Smooth muscle cell (in vitro differentiated cells): ENCODE measurements around the gene CFAP90. TPM values are rescaled to one million over a fixed set of nuclear protein-coding genes. Genes with fewer than 3 reads are reported as not detected.

ENCODE experiments used
- DNase-seq: peaks from one replicate; lab custom pipeline; 2025; ENCODE audit not compliant: unreplicated experiment; lab: John Stamatoyannopoulos, UW
- H2AFZ ChIP-seq: fragments of 200-600 bp; sonication (generic); 2 replicates; pipeline ENCODE4 v1.6.0; 2016; ENCODE audit warnings: antibody characterized with exemption, low read depth, mild to moderate bottlenecking
- H3F3A ChIP-seq: fragments of 200-600 bp; sonication (generic); 2 replicates; pipeline ENCODE4 v1.6.0; 2017; ENCODE audit warnings: antibody characterized with exemption, low read depth
- H3K27ac ChIP-seq: fragments of 200-600 bp; sonication (generic); 2 replicates; pipeline ENCODE4 v1.5.1; 2016; ENCODE audit warnings: low read depth, mild to moderate bottlenecking
- H3K27me3 ChIP-seq: fragments of 200-600 bp; sonication (generic); 2 replicates; pipeline ENCODE4 v1.6.1; 2016; ENCODE audit warnings: low read depth, mild to moderate bottlenecking
- H3K36me3 ChIP-seq: fragments of 200-600 bp; sonication (generic); 2 replicates; pipeline ENCODE4 v1.5.1; 2016; ENCODE audit warnings: low read depth
- H3K4me1 ChIP-seq: fragments of 200-600 bp; sonication (generic); 2 replicates; pipeline ENCODE4 v1.5.1; 2016; ENCODE audit warnings: low read depth
- H3K4me2 ChIP-seq: fragments of 200-600 bp; sonication (generic); 2 replicates; pipeline ENCODE4 v1.6.0; 2016; ENCODE audit warnings: mild to moderate bottlenecking
- H3K4me3 ChIP-seq: fragments of 200-600 bp; sonication (generic); 2 replicates; pipeline ENCODE4 v1.5.1; 2016; ENCODE audit warnings: mild to moderate bottlenecking
- H3K79me2 ChIP-seq: fragments of 200-600 bp; sonication (generic); 2 replicates; pipeline ENCODE4 v1.6.0; 2016; ENCODE audit warnings: low read depth, mild to moderate bottlenecking
- H3K9ac ChIP-seq: fragments of 200-600 bp; sonication (generic); 2 replicates; pipeline ENCODE4 v1.6.0; 2016; ENCODE audit warnings: low read depth
- H3K9me3 ChIP-seq: fragments of 200-600 bp; sonication (generic); replicated peaks from 2 replicates; pipeline ENCODE4 v1.5.1; 2016; ENCODE audit warnings: low read depth
- H4K20me1 ChIP-seq: fragments of 200-600 bp; sonication (generic); 2 replicates; pipeline ENCODE4 v1.6.0; 2016; ENCODE audit warnings: low read depth
- WGBS: methylation state at CpG from one replicate; pipeline ENCODE4 v1.1.7; 2016; ENCODE audit warnings: low lambda C conversion rate; 5-methylcytosine and 5-hydroxymethylcytosine counted together
- polyA plus RNA-seq: library from polyadenylated mRNA; unstranded; fragments of >200 nt; fragmentation: Nextera tagmentation; extraction: Ambion mirVana; gene quantifications from 2 replicates; pipeline ENCODE4 v1.2.1, GENCODE V29; 2016
- total RNA-seq: library from RNA; depleted of rRNA; stranded (reverse); fragments of >200 nt; gene quantifications from 2 replicates; pipeline ENCODE4 v1.2.3, GENCODE V29; 2014
- TF ChIP-seq, protein P1 (sequence below): fragments of 200-600 bp; sonication (generic); IDR thresholded peaks from 2 replicates; pipeline ENCODE4 v1.5.1; 2017; ENCODE audit warnings: borderline replicate concordance, mild to moderate bottlenecking, antibody characterized with exemption; ENCODE audit not compliant: insufficient read depth, poor library complexity, severe bottlenecking

The CFAP90 gene
- total and polyA plus RNA-seq, 2 experiments from 2014 or later: 0.22 to 0.82 TPM

DNA sequence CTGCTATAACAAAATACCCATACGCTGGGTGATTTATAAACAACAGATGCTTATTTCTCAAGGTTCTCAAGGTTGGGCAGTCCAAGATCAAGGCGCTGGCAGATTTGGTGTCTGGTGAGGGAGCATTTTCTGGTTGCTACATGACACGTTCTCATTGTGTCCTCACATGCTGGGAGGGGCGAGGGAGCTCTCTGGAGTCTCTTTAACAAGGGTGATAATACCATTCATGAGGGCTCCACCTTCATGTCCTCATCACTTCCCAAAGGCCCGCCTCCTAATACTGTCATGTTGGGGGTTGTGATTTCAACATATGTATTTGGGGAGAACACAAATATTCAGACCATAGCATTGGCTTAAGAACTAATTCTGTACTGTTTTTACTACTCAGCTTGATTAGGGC, 4.6 kb downstream of the CFAP90 start:
- Histone ChIP-seq H3K36me3 (no peaks in the 10 kb centered on the region), H3K79me2 (no peaks in the 10 kb centered on the region), H2AFZ (no peak overlapping the region), H3F3A (no peaks in the 10 kb centered on the region), H3K4me2 (no peak overlapping the region), H3K9me3 (no peaks in the 10 kb centered on the region), H4K20me1 (no peaks in the 10 kb centered on the region), H3K9ac (no peak overlapping the region), H3K27me3 (no peaks in the 10 kb centered on the region), H3K4me3 (no peak overlapping the region), H3K4me1 (no peaks in the 10 kb centered on the region), H3K27ac (no peak overlapping the region)
- DNase-seq: no peak
- WGBS: 85% methylated on average over 5 of the region's 5 CpGs
- TF ChIP-seq, protein P1, sequence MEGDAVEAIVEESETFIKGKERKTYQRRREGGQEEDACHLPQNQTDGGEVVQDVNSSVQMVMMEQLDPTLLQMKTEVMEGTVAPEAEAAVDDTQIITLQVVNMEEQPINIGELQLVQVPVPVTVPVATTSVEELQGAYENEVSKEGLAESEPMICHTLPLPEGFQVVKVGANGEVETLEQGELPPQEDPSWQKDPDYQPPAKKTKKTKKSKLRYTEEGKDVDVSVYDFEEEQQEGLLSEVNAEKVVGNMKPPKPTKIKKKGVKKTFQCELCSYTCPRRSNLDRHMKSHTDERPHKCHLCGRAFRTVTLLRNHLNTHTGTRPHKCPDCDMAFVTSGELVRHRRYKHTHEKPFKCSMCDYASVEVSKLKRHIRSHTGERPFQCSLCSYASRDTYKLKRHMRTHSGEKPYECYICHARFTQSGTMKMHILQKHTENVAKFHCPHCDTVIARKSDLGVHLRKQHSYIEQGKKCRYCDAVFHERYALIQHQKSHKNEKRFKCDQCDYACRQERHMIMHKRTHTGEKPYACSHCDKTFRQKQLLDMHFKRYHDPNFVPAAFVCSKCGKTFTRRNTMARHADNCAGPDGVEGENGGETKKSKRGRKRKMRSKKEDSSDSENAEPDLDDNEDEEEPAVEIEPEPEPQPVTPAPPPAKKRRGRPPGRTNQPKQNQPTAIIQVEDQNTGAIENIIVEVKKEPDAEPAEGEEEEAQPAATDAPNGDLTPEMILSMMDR: no peak

DNA sequence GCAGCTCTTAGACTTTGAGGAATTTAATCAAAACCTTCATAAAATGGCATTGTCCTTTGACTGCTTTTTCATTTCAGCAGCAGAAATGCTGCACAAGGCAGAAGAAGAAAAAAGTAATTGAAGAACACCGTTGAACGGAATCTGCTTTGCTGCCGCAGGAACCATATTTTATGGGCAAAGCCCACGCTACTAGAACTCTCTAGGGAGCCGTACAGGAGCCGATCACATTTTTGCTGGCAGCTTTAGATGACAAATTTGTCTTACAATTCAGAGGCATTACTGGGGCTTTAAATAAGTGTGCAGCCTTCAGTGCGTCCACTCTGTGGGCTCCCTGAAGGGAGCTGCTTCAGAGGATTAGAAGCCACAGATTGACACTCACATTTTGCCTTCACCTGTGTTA, 5.4 kb downstream of the CFAP90 start:
- no peak for DNase-seq
- Histone ChIP-seq H3K36me3 (no peaks in the 10 kb centered on the region), H2AFZ (no peak overlapping the region), H3K9ac (no peak overlapping the region), H3K4me2 (no peak overlapping the region), H4K20me1 (no peaks in the 10 kb centered on the region), H3K79me2 (no peaks in the 10 kb centered on the region), H3K27me3 (no peaks in the 10 kb centered on the region), H3F3A (no peaks in the 10 kb centered on the region), H3K27ac (no peak overlapping the region), H3K4me3 (no peak overlapping the region), H3K4me1 (no peaks in the 10 kb centered on the region), H3K9me3 (no peaks in the 10 kb centered on the region)
- TF ChIP-seq, protein P1: no peak
- 92% methylated on average over 7 of the region's 7 CpGs for WGBS

GRCh38 chr5:7844901-7845300, 6.0 kb downstream of the CFAP90 start:
- TF ChIP-seq, protein P1: no peak
- Histone ChIP-seq H3K27me3 (no peaks in the 10 kb centered on the region), H3K27ac (no peak overlapping the region)

DNA sequence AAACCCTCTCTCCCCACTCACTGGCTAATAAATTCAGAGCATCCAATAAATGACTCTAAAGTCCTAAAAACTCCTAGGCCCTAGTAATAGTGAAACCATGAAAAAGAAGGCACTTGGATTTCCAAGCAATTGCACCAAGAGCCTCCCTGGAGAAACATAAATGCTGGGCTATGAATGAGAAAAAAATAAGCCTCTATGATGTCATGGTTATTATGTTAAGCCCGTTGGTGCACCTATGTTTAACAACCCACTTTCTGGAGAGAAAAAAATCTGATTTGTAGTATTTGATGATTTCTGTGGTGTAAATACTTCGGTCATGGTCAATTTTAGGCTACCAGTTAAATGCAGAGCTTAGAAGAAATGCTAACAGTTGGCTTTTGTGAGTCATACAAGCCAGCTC, 8.4 kb downstream of the CFAP90 start:
- Histone ChIP-seq H3K9ac (no peak overlapping the region), H3K9me3 (no peaks in the 10 kb centered on the region), H3K27ac (no peak overlapping the region), H3K4me2 (no peak overlapping the region), H2AFZ (no peak overlapping the region), H4K20me1 (no peaks in the 10 kb centered on the region), H3K4me3 (no peak overlapping the region), H3K4me1 (no peaks in the 10 kb centered on the region), H3F3A (no peaks in the 10 kb centered on the region), H3K79me2 (no peaks in the 10 kb centered on the region), H3K27me3 (no peaks in the 10 kb centered on the region), H3K36me3 (no peaks in the 10 kb centered on the region)
- no peak for DNase-seq
- 76% methylated on average over 2 of the region's 2 CpGs for WGBS
- TF ChIP-seq, protein P1: no peak

More at GRCh38 chr5:7844901-7845300, 6.0 kb downstream of the CFAP90 start:
- Histone ChIP-seq H3K9me3 (no peaks in the 10 kb centered on the region), H3K36me3 (no peaks in the 10 kb centered on the region), H3K4me1 (no peaks in the 10 kb centered on the region), H4K20me1 (no peaks in the 10 kb centered on the region), H3K4me2 (no peak overlapping the region), H3K4me3 (no peak overlapping the region), H2AFZ (no peak overlapping the region), H3K79me2 (no peaks in the 10 kb centered on the region), H3F3A (no peaks in the 10 kb centered on the region), H3K9ac (no peak overlapping the region)
- no peak for DNase-seq
